Subcutaneous abdominal adipose tissue (tissue), 5 donors: Measurements from ENCODE around the gene PTPN7.
"Not testable (repeated sequence)": the region's sequence is repeated elsewhere in the genome, so short reads cannot be mapped to it uniquely, and the experiment has no call there.

Experiments used
- H3K27ac ChIP-seq: one replicate; pipeline ENCODE4 v1.7.0; 2013; ENCODE audit warnings: low read depth, mild to moderate bottlenecking, inconsistent platforms, low read length, moderate library complexity
- H3K27me3 ChIP-seq, 5 donors: one replicate each; pipeline ENCODE4 v1.7.0; 2013; ENCODE audit warnings: low read length in 5 of 5, inconsistent platforms in 1 of 5; ENCODE audit not compliant: control insufficient read depth in 5 of 5, insufficient read depth in 4 of 5
- H3K36me3 ChIP-seq, 5 donors: one replicate each; pipeline ENCODE4 v1.7.0; 2013; ENCODE audit warnings: low read length in 5 of 5; ENCODE audit not compliant: control insufficient read depth in 5 of 5, insufficient read depth in 5 of 5
- H3K4me1 ChIP-seq, 5 donors: one replicate each; pipeline ENCODE4 v1.7.0; 2013; ENCODE audit warnings: low read length in 5 of 5, mild to moderate bottlenecking in 3 of 5, moderate library complexity in 1 of 5; ENCODE audit not compliant: control insufficient read depth in 5 of 5, insufficient read depth in 5 of 5
- H3K4me3 ChIP-seq, 5 donors: one replicate each; pipeline ENCODE4 v1.7.0; 2013; ENCODE audit warnings: low read length in 5 of 5, low read depth in 1 of 5
- H3K9ac ChIP-seq, 5 donors: one replicate each; pipeline ENCODE4 v1.7.0; 2013; ENCODE audit warnings: low read length in 5 of 5, mild to moderate bottlenecking in 4 of 5, moderate library complexity in 3 of 5
- H3K9me3 ChIP-seq, 5 donors: one replicate each; pipeline ENCODE4 v1.7.0; 2013; ENCODE audit warnings: low read length in 5 of 5; ENCODE audit not compliant: control insufficient read depth in 5 of 5
- donor health status: healthy.
- donor health status: healthy.
- donor health status: healthy.
- donor health status: healthy.
- donor health status: healthy.

The PTPN7 gene

GRCh38 chr1:202123336-202123813 lies 37.0 kb downstream of the PTPN7 start:
- H3K9me3 ChIP-seq, result no peaks in the 10 kb centered on the region
- no peak overlapping the region for H3K4me3 ChIP-seq
- peaks cover 0 to 6% (median 0%) of the 10 kb centered on the region in 5 donors for H3K27me3 ChIP-seq
- H3K27ac ChIP-seq, result no peak overlapping the region
- H3K4me1 ChIP-seq, result peaks cover 0 to 4% (median 0%) of the 10 kb centered on the region in 5 donors
- H3K9ac ChIP-seq, result no peak overlapping the region
- no peaks in the 10 kb centered on the region for H3K36me3 ChIP-seq

- H3K9ac ChIP-seq, result no peak within 1 kb of the TSS
- H3K27ac ChIP-seq, result no peak within 1 kb of the TSS
- peaks cover 0 to 6% (median 0%) of the 10 kb centered on the region in 5 donors for H3K27me3 ChIP-seq
Measured at GRCh38 chr1:202122639-202123335, 37.6 kb downstream of the PTPN7 start, which contains the start of gene GPR37L1. Gene GPR37L1 (plus strand): TSS chr1:202122917. CDS start chr1:202122964, 47 bp downstream.

GRCh38 chr1:202121006-202121405 lies 39.4 kb downstream of the PTPN7 start:
- H3K4me1 ChIP-seq, result no peaks in the 10 kb centered on the region
- H3K9ac ChIP-seq, result no peak overlapping the region
- H3K27me3 ChIP-seq, result peaks cover 0 to 3% (median 0%) of the 10 kb centered on the region in 5 donors
- H3K9me3 ChIP-seq, result no peaks in the 10 kb centered on the region
- H3K4me3 ChIP-seq, result no peak overlapping the region
- H3K36me3 ChIP-seq, result no peaks in the 10 kb centered on the region
- H3K27ac ChIP-seq, result no peak overlapping the region

More at GRCh38 chr1:202122639-202123335, 37.6 kb downstream of the PTPN7 start, which contains the start of gene GPR37L1:
- Histone ChIP-seq H3K4me1 (peaks cover 0 to 4% (median 0%) of the 10 kb centered on the region in 5 donors), H3K36me3 (no peaks in the 10 kb centered on the region), H3K4me3 (no peak within 1 kb of the TSS), H3K9me3 (no peaks in the 10 kb centered on the region)

GRCh38 chr1:202117898-202118371 lies 42.5 kb downstream of the PTPN7 start:
- Histone ChIP-seq H3K36me3 (no peaks in the 10 kb centered on the region), H3K4me3 (no peak overlapping the region), H3K27ac (no peak overlapping the region), H3K27me3 (peaks cover 0 to 2% (median 0%) of the 10 kb centered on the region in 5 donors), H3K4me1 (peaks cover 0 to 2% (median under 1%) of the 10 kb centered on the region in 5 donors), H3K9ac (no peak overlapping the region), H3K9me3 (no peaks in the 10 kb centered on the region)

GRCh38 chr1:202116287-202116686 lies 44.1 kb downstream of the PTPN7 start:
- H3K9ac ChIP-seq, result no peak overlapping the region
- no peaks in the 10 kb centered on the region for H3K9me3 ChIP-seq
- H3K27me3 ChIP-seq, result no peaks in the 10 kb centered on the region
- H3K27ac ChIP-seq, result no peak overlapping the region
- H3K36me3 ChIP-seq, result no peaks in the 10 kb centered on the region
- H3K4me3 ChIP-seq, result no peak overlapping the region
- H3K4me1 ChIP-seq, result peaks cover 0 to 4% (median 3%) of the 10 kb centered on the region in 5 donors

GRCh38 chr1:202113690-202114300 lies 46.6 kb downstream of the PTPN7 start:
- no peaks in the 10 kb centered on the region for H3K9me3 ChIP-seq
- H3K4me1 ChIP-seq, result peaks cover 0 to 4% (median 3%) of the 10 kb centered on the region in 5 donors
- H3K27me3 ChIP-seq, result no peaks in the 10 kb centered on the region
- no peak overlapping the region for H3K9ac ChIP-seq
- no peak overlapping the region for H3K4me3 ChIP-seq
- no peaks in the 10 kb centered on the region for H3K36me3 ChIP-seq
- H3K27ac ChIP-seq, result no peak overlapping the region

GRCh38 chr1:202112859-202113689 lies 47.3 kb downstream of the PTPN7 start:
- no peak overlapping the region for H3K4me3 ChIP-seq
- H3K4me1 ChIP-seq, result peaks cover 0 to 4% (median 3%) of the 10 kb centered on the region in 5 donors
- no peaks in the 10 kb centered on the region for H3K36me3 ChIP-seq
- no peak overlapping the region for H3K27ac ChIP-seq
- H3K9ac ChIP-seq, result no peak overlapping the region
- no peaks in the 10 kb centered on the region for H3K27me3 ChIP-seq
- H3K9me3 ChIP-seq, result no peaks in the 10 kb centered on the region

GRCh38 chr1:202111589-202111988 lies 48.8 kb downstream of the PTPN7 start:
- not testable (repeated sequence) for H3K36me3 ChIP-seq, H3K27me3 ChIP-seq, H3K9me3 ChIP-seq, H3K9ac ChIP-seq, H3K4me3 ChIP-seq, H3K27ac ChIP-seq, H3K4me1 ChIP-seq

- Histone ChIP-seq H3K9me3 (no peaks in the 10 kb centered on the region), H3K27me3 (peaks cover 0 to 1% (median 0%) of the 10 kb centered on the region in 5 donors), H3K4me1 (peaks cover 0 to 4% (median 3%) of the 10 kb centered on the region in 5 donors), H3K9ac (no peak overlapping the region), H3K36me3 (no peaks in the 10 kb centered on the region), H3K4me3 (no peak overlapping the region), H3K27ac (no peak overlapping the region)
Measured at GRCh38 chr1:202110977-202111376, 49.4 kb downstream of the PTPN7 start.
